HepG2 (cell line): ENCODE measurements around the gene MSI2. TPM values are rescaled to one million over a fixed set of nuclear protein-coding genes. Genes with fewer than 3 reads are reported as not detected.

Source experiments
- ATAC-seq: fragments of 200-7000 bp; cut with Tn5 transposase; 3 replicates; pipeline ENCODE4 v1.9.1; 2020; ENCODE audit warnings: mild to moderate bottlenecking, moderate library complexity
- BruUV-seq: library from RNA; stranded (reverse); fragments of 400-500 nt; replicated peaks from 2 replicates; lab custom pipeline; 2021; lab: Mats Ljungman, UMichigan
- CTCF ChIA-PET: fragments of 300-600 bp; formaldehyde crosslinking; extraction: SDS; loops from one replicate; lab custom pipeline; 2021; ENCODE audit warnings: low total read pairs, inconsistent platforms, low intra/inter-chr PET ratio; lab: Yijun Ruan, JAX
- POLR2A ChIA-PET: fragments of 350-600 bp; sonication (Branson Sonifier 250); formaldehyde crosslinking; loops from one replicate; lab custom pipeline; 2020; ENCODE audit warnings: antibody characterized with exemption, inconsistent platforms; lab: Yijun Ruan, JAX
- DNase-seq: peaks from one replicate; pipeline ENCODE4 v3.0.0-alpha.2; 2015; ENCODE audit warnings: low spot score
- FAIRE-seq: peaks from 3 replicates; lab custom pipeline; 2011; peaks lifted over from hg19 to GRCh38; lab: Jason Lieb, UNC
- H2AFZ ChIP-seq: one replicate; pipeline ENCODE4 v1.6.1; 2011; ENCODE audit warnings: low read length, inconsistent platforms
- H3K27ac ChIP-seq: fragments of 300-600 bp; 3 replicates; pipeline ENCODE4 v1.8.0; 2011; ENCODE audit warnings: mixed run types, mild to moderate bottlenecking, mixed read lengths, low read length, inconsistent platforms; ENCODE audit not compliant: insufficient read depth; ENCODE audit errors: extremely low read length
- H3K27me3 ChIP-seq, 2 experiments: fragments of 200-600 bp in 1 of 2; 2 replicates in 1 of 2; 3 replicates in 1 of 2; pipeline versions ENCODE4 v1.6.0 to v1.8.0; 2011; ENCODE audit warnings: low read length in 2 of 2, mild to moderate bottlenecking in 2 of 2, moderate library complexity in 2 of 2, inconsistent platforms in 1 of 2; ENCODE audit not compliant: insufficient read depth in 2 of 2, control insufficient read depth in 1 of 2
- H3K36me3 ChIP-seq, 2 experiments: fragments of 200-600 bp in 1 of 2; replicated peaks in 1 of 2; 2 replicates in 1 of 2; 3 replicates in 1 of 2; pipeline versions ENCODE4 v1.5.1 to v1.8.0; 2011; ENCODE audit warnings: low read length in 2 of 2, inconsistent platforms in 1 of 2; ENCODE audit not compliant: insufficient read depth in 2 of 2, control insufficient read depth in 1 of 2
- H3K4me1 ChIP-seq: 2 replicates; pipeline ENCODE4 v1.5.1; 2012; ENCODE audit warnings: low read length, inconsistent platforms; ENCODE audit not compliant: insufficient read depth
- H3K4me2 ChIP-seq: 2 replicates; pipeline ENCODE4 v1.6.0; 2011; ENCODE audit warnings: low read depth, low read length, inconsistent platforms
- H3K4me3 ChIP-seq, 3 experiments: fragments of 200-600 bp in 1 of 3; sonication (generic), shearing (Covaris generic) in 1 of 3; replicated peaks in 1 of 3; 2 replicates each; pipeline ENCODE4 v1.5.1; 2011 to 2016; ENCODE audit warnings: low read length in 3 of 3, inconsistent platforms in 2 of 3, low read depth in 2 of 3, mild to moderate bottlenecking in 2 of 3, control low read depth in 1 of 3, mixed read lengths in 1 of 3; ENCODE audit not compliant: insufficient read depth in 1 of 3
- H3K79me2 ChIP-seq: one replicate; pipeline ENCODE4 v1.6.1; 2011; ENCODE audit warnings: low read length, inconsistent platforms; ENCODE audit not compliant: insufficient read depth
- H3K9ac ChIP-seq: 2 replicates; pipeline ENCODE4 v1.6.0; 2011; ENCODE audit warnings: mild to moderate bottlenecking, low read depth, low read length, inconsistent platforms; ENCODE audit not compliant: insufficient read depth
- H3K9me3 ChIP-seq: 2 replicates; pipeline ENCODE4 v1.5.1; 2012; ENCODE audit warnings: mild to moderate bottlenecking, low read length
- H4K20me1 ChIP-seq: 2 replicates; pipeline ENCODE4 v1.6.0; 2011; ENCODE audit warnings: inconsistent platforms, mild to moderate bottlenecking, low read length, moderate library complexity; ENCODE audit not compliant: insufficient read depth
- ASH2L ChIP-seq: fragments of 300-600, 200-600 bp; sonication (generic); IDR thresholded peaks from 2 replicates; pipeline ENCODE4 v1.7.0; 2017; ENCODE audit warnings: low read depth, mild to moderate bottlenecking, moderate library complexity, mixed read lengths, low read length; ENCODE audit not compliant: insufficient read length
- IRX3 ChIP-seq: sonication (generic); formaldehyde crosslinking; IDR thresholded peaks from 2 replicates; pipeline ENCODE4 v1.8.1; 2023; ENCODE audit warnings: mild to moderate bottlenecking, low read depth, missing genetic modification reagents, borderline replicate concordance
- JUNB ChIP-seq: sonication (generic); formaldehyde crosslinking; IDR thresholded peaks from 2 replicates; pipeline ENCODE4 v1.8.0; 2022; ENCODE audit warnings: missing genetic modification reagents, mild to moderate bottlenecking, borderline replicate concordance
- POGZ ChIP-seq: sonication (generic); formaldehyde crosslinking; IDR thresholded peaks from 2 replicates; pipeline ENCODE4 v1.4.0; 2020; ENCODE audit warnings: mild to moderate bottlenecking, missing genetic modification reagents
- REPIN1 ChIP-seq: sonication (generic); formaldehyde crosslinking; IDR thresholded peaks from 2 replicates; pipeline ENCODE4 v1.8.0; 2022; ENCODE audit warnings: missing genetic modification reagents, low read depth, mild to moderate bottlenecking, borderline replicate concordance
- SIN3B ChIP-seq: fragments of 150-350 bp; IDR thresholded peaks from 2 replicates; pipeline ENCODE4 v1.6.1; 2014; ENCODE audit warnings: low read length
- SMAD3 ChIP-seq: sonication (generic); formaldehyde crosslinking; IDR thresholded peaks from 2 replicates; pipeline ENCODE4 v1.4.0; 2020; ENCODE audit warnings: missing genetic modification reagents
- SNAPC2 ChIP-seq: sonication (generic); formaldehyde crosslinking; IDR thresholded peaks from 2 replicates; pipeline ENCODE4 v1.8.1; 2022; ENCODE audit warnings: mild to moderate bottlenecking, missing genetic modification reagents
- TAF15 ChIP-seq: fragments of 200-400 bp; formaldehyde crosslinking; IDR thresholded peaks from one replicate; pipeline ENCODE4 v1.6.1; 2018; ENCODE audit warnings: mild to moderate bottlenecking, low read depth, low read length; ENCODE audit not compliant: poor library complexity, severe bottlenecking
- THYN1 ChIP-seq: sonication (generic); formaldehyde crosslinking; IDR thresholded peaks from 2 replicates; pipeline ENCODE4 v1.8.1; 2023; ENCODE audit warnings: low read depth, mild to moderate bottlenecking, moderate library complexity, missing genetic modification reagents, borderline replicate concordance
- ZKSCAN8 ChIP-seq: IDR thresholded peaks from 2 replicates; pipeline ENCODE4 v1.6.1; 2016; ENCODE audit warnings: borderline replicate concordance, missing genetic modification reagents, missing compliant biosample characterization
- ZNF3 ChIP-seq: IDR thresholded peaks from 2 replicates; pipeline ENCODE4 v1.7.0; 2017; ENCODE audit warnings: inconsistent platforms
- ZNF564 ChIP-seq: sonication (generic); formaldehyde crosslinking; IDR thresholded peaks from 2 replicates; pipeline ENCODE4 v1.8.1; 2023; ENCODE audit warnings: mild to moderate bottlenecking, missing genetic modification reagents
- ZNF709 ChIP-seq: sonication (generic); formaldehyde crosslinking; IDR thresholded peaks from 2 replicates; pipeline ENCODE4 v1.5.0; 2020; ENCODE audit warnings: mild to moderate bottlenecking, missing genetic modification reagents
- WGBS: methylation state at CpG from one replicate; pipeline ENCODE4 v1.1.6; 2017; ENCODE audit warnings: low lambda C conversion rate; 5-methylcytosine and 5-hydroxymethylcytosine counted together
- in situ Hi-C: cut with HindIII; loops from 2 replicates; pipeline ENCODE4 v1.10.0; 2017; ENCODE audit warnings: low pct_unique_long_range_greater_than_20kb; ENCODE audit not compliant: extremely low pct_ligation_motif_present
- intact Hi-C: fragments of 100-400 bp; cut with micrococcal nuclease; formaldehyde crosslinking; loops from one replicate; pipeline ENCODE4 v1.10.0; 2022; ENCODE audit not compliant: unreplicated experiment
- polyA plus RNA-seq, 8 experiments: library from polyadenylated mRNA; depleted of rRNA in 3 of 8; stranded (reverse) in 7 of 8; unstranded in 1 of 8; fragments of >200 nt; fragmentation: Illumina TruSeq in 4 of 8; extraction: Trizol in 4 of 8; gene quantifications; 2 replicates each; pipeline versions ENCODE4 v1.2.1 to v1.2.3, GENCODE V29; 2011 to 2016; ENCODE audit warnings: low read depth in 4 of 8, missing spikeins in 1 of 8, mixed read lengths in 1 of 8; ENCODE audit not compliant: insufficient read depth in 1 of 8
- total RNA-seq, 5 experiments: library from RNA; depleted of rRNA; stranded (reverse); fragments of >200 nt; fragmentation: Illumina TruSeq; extraction: Trizol; gene quantifications; 2 replicates each; pipeline ENCODE4 v1.2.3, GENCODE V29; 2016; ENCODE audit warnings: low read depth in 1 of 5
- TF ChIP-seq, protein P1 (sequence below): sonication (generic); formaldehyde crosslinking; IDR thresholded peaks from 2 replicates; pipeline ENCODE4 v1.8.0; 2022; ENCODE audit warnings: mild to moderate bottlenecking, missing genetic modification reagents; ENCODE audit not compliant: insufficient replicate concordance
- TF ChIP-seq, protein P2 (sequence below): sonication (generic); formaldehyde crosslinking; IDR thresholded peaks from 2 replicates; pipeline ENCODE4 v1.4.0; 2020; ENCODE audit warnings: missing genetic modification reagents, borderline replicate concordance

Gene MSI2
- total and polyA plus RNA-seq, 2 of the 13 experiments (the other 11 are each of a cell fraction or from before 2014, with no cell fraction given), result 77.5 to 78.4 TPM

DNA sequence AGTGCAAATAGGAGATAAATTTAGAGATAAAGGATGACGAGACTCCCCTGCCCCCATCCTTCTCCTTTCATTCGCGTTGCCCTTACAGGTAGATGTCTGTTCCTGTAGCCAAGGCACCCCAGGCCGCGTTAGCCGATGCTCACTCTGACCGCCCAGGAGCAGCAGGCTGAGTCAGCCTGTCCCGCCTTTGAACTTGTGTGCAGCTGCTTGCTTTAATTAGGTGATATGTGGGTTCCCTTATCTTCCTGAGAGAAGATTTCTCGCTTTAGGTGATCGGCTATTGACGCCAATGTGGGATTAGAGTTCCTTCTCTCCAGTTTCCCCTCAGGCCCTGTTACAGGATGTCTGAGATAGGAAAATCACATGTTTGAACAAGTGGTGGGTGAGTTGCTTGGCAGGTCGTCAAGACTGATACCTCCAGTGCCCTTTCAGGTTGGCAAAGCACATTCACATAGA lies 119.5 kb downstream of the MSI2 start (continued):
- TF ChIP-seq ZNF564 (CRISPR knock-in tag) (no peak), POGZ (CRISPR knock-in tag) (no peak)

DNA sequence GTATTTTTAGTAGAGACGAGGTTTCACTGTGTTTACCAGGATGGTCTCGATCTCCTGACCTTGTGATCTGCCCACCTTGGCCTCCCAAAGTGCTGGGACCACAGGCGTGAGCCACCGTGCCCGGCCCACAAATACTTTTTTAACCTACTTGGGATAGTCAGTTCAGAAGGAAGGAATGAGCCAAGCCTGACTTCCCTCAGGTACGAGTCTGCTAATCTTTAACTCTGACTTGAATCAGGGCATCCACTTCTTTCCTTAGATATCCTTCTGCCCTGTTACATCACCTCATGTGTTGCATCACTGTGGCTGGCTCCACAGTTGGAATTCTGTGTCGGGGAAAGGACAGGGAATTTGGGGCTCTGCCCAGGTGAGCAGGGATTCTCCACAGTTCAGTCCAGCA lies 120.8 kb downstream of the MSI2 start:
- Histone ChIP-seq H3K4me3 (no peak overlapping the region), H3K27me3 (no peaks in the 10 kb centered on the region), H3K36me3 (peaks cover 1 to 2% of the 10 kb centered on the region in 2 experiments; a peak in 2 of 5 replicates), H4K20me1 (no peaks in the 10 kb centered on the region), H3K4me2 (0 out of 2 replicates have a peak overlapping the region, but pooled peaks have one; percentile 33), H3K9me3 (peaks cover 6% of the 10 kb centered on the region; the same call in 1 of the 2 replicates), H3K79me2 (peaks cover 25% of the 10 kb centered on the region), H3K4me1 (peaks cover 55% of the 10 kb centered on the region), H3K9ac (no peak overlapping the region), H3K27ac (peak overlapping the region; percentile 17), H2AFZ (no peak overlapping the region)
- in situ Hi-C loops (no loop called here), intact Hi-C loops (no loop called here)
- FAIRE-seq (peak; percentile 92), DNase-seq (peak; percentile 67), ATAC-seq (peak; percentile 77)
- ChIA-PET POLR2A (interaction anchor here (0.6 to 1.4 kb wide), 2 partner anchors 31 to 32 kb away, joined by 3 to 5 read pairs; no protein-coding TSS in a partner anchor), CTCF (no interaction called here)
- no TSS peak for BruUV-seq
- 29% methylated on average over 7 of the region's 7 CpGs for WGBS
- TF ChIP-seq ZNF3 (no peak), ZNF709 (no peak), TAF15 (no peak), THYN1 (CRISPR knock-in tag) (no peak), ZKSCAN8 (peak; percentile 54; the same call in 1 of the 2 replicates), SNAPC2 (no peak), SMAD3 (CRISPR knock-in tag) (peak; percentile 96), IRX3 (CRISPR knock-in tag) (no peak), JUNB (no peak), SIN3B (no peak), ASH2L (no peak), REPIN1 (peak; percentile 86; the same call in 1 of the 2 replicates)
- TF ChIP-seq, protein P1, sequence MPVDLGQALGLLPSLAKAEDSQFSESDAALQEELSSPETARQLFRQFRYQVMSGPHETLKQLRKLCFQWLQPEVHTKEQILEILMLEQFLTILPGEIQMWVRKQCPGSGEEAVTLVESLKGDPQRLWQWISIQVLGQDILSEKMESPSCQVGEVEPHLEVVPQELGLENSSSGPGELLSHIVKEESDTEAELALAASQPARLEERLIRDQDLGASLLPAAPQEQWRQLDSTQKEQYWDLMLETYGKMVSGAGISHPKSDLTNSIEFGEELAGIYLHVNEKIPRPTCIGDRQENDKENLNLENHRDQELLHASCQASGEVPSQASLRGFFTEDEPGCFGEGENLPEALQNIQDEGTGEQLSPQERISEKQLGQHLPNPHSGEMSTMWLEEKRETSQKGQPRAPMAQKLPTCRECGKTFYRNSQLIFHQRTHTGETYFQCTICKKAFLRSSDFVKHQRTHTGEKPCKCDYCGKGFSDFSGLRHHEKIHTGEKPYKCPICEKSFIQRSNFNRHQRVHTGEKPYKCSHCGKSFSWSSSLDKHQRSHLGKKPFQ (CRISPR knock-in tag), result no peak
- TF ChIP-seq, protein P2, sequence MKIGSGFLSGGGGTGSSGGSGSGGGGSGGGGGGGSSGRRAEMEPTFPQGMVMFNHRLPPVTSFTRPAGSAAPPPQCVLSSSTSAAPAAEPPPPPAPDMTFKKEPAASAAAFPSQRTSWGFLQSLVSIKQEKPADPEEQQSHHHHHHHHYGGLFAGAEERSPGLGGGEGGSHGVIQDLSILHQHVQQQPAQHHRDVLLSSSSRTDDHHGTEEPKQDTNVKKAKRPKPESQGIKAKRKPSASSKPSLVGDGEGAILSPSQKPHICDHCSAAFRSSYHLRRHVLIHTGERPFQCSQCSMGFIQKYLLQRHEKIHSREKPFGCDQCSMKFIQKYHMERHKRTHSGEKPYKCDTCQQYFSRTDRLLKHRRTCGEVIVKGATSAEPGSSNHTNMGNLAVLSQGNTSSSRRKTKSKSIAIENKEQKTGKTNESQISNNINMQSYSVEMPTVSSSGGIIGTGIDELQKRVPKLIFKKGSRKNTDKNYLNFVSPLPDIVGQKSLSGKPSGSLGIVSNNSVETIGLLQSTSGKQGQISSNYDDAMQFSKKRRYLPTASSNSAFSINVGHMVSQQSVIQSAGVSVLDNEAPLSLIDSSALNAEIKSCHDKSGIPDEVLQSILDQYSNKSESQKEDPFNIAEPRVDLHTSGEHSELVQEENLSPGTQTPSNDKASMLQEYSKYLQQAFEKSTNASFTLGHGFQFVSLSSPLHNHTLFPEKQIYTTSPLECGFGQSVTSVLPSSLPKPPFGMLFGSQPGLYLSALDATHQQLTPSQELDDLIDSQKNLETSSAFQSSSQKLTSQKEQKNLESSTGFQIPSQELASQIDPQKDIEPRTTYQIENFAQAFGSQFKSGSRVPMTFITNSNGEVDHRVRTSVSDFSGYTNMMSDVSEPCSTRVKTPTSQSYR (CRISPR knock-in tag), result peak; percentile 70
